Measurements from ENCODE around the gene FAM78A.
"Not testable (repeated sequence)": the region's sequence is repeated elsewhere in the genome, so short reads cannot be mapped to it uniquely, and the experiment has no call there.

The FAM78A gene

DNA sequence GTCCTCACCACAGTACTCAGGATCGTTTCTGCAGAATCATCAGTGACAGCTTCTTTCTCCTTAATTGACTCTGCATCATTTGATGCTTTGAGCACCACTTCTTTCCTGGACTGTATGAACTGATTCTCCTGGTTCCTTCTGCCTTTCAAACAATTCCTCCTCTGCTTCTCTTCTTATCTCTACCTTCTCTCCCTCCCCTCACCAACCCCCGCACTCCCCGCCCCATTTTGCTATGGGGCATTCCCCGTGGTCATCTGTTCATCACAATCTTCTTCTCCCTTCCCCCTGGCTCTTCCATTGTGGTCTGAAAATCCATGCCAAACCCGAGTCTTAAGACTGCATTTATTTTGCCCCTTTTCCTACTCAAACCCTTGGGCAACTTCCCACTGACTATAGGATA lies 57.9 kb downstream of the FAM78A start:
- no peak for DNase-seq (ENCODE audit: extremely low read depth, low read depth)
- TF ChIP-seq, protein P1, sequence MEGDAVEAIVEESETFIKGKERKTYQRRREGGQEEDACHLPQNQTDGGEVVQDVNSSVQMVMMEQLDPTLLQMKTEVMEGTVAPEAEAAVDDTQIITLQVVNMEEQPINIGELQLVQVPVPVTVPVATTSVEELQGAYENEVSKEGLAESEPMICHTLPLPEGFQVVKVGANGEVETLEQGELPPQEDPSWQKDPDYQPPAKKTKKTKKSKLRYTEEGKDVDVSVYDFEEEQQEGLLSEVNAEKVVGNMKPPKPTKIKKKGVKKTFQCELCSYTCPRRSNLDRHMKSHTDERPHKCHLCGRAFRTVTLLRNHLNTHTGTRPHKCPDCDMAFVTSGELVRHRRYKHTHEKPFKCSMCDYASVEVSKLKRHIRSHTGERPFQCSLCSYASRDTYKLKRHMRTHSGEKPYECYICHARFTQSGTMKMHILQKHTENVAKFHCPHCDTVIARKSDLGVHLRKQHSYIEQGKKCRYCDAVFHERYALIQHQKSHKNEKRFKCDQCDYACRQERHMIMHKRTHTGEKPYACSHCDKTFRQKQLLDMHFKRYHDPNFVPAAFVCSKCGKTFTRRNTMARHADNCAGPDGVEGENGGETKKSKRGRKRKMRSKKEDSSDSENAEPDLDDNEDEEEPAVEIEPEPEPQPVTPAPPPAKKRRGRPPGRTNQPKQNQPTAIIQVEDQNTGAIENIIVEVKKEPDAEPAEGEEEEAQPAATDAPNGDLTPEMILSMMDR (IDR thresholded peaks at IDR 0.05; ENCODE audit: low read depth, low read length), result no peak

- TF ChIP-seq, protein P1 (IDR thresholded peaks at IDR 0.05; ENCODE audit: low read depth, low read length), result no peak
- no peak for DNase-seq (ENCODE audit: extremely low read depth, low read depth)
These were observed 58.8 kb downstream of the FAM78A start for GRCh38 chr9:131217331-131218031.

DNA sequence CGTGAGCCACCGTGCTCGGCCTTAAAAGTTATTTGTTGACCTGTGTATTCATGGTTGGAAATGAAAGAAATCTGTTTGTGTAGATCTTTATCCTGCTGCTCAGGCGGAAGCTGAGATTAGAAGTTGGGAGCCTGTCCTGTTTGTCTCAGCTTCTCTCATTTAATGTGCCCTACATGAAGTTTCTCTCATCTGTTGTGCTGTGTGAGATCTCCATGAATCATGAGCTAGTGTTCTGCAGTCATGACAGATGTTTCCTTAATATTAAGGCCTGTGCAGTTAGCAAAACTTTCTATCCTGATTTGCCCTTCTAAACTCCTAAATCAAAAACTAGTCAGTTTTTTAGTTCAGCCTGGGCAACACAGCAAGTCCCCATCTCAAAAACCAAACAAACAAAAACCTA lies 59.5 kb downstream of the FAM78A start:
- DNase-seq (ENCODE audit: extremely low read depth, low read depth), result no peak
- TF ChIP-seq, protein P1 (IDR thresholded peaks at IDR 0.05; ENCODE audit: low read depth, low read length), result no peak

DNA sequence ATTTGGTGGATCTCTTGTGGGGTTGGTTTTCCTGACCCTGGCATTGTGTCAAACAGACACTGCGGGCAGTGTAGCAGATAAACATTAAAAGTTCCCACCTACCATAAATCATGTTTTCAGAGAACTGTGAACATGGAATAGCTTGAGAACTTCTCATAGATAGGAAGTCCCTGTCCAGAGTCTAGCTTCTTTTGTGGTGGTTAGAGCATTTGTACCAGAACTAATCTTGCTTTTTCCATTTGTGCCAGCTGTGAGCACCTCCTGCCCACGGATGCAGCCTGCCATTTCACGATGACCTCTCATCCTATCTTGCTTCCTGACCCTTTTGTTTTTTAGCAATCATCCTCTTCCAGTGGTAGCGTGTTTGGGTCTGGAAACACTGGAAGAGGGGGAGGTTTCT lies 61.4 kb downstream of the FAM78A start:
- DNase-seq (ENCODE audit: extremely low read depth, low read depth), result no peak
- TF ChIP-seq, protein P1 (IDR thresholded peaks at IDR 0.05; ENCODE audit: low read depth, low read length), result no peak

DNA sequence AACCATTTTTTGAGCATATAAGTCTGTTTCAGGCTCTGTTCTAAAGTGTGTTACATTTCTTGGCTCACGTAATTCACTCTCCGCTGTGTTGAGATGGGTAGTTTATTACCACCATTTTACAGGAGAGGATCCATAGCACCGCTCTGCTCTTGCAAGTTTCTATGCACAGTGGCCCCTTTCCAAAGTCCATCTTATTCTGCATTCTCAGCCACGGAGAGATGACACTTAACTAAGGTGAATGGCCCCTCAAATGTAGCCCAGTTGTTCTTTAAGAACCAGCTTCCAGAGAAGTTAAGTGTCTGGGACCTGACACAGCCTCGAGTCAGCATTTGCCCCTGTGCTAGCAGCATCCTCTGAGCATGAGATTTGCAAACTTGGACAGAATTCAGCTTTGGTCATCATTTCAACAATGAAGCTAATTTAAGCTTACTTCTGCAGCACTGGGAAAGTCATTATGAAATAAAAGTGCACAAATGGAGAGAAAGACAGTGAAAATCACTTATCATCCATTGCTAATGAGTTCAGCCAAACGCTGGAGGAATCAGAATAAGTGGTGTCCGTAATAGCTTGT lies 61.9 kb downstream of the FAM78A start:
- DNase-seq (ENCODE audit: extremely low read depth, low read depth), result no peak
- TF ChIP-seq, protein P1 (IDR thresholded peaks at IDR 0.05; ENCODE audit: low read depth, low read length), result no peak

DNA sequence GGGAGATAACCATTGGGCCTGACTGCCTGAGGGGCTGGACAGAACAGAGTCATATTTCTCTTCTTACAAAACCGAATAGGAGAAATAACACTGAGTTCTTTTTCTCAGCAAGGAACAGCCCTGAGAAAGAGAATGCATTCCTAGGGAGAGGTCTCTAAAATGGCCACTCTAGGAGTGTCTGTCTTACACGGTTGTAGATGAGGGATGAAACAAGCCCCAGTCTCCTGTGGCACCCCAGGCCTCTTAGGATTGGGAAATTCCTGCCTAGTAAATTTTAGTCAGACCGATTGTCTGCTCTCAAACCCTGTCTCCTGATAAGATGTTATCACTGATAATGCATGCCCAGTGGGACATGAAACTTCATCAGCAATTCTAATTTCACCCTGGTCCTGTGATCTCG lies 64.4 kb downstream of the FAM78A start:
- not testable (repeated sequence) for DNase-seq (ENCODE audit: extremely low read depth, low read depth)

Data from AG09319 (cell line).